Omental fat pad (tissue), 4 donors: ENCODE results near the gene EGR1. TPM values are rescaled to one million over a fixed set of nuclear protein-coding genes. Genes with fewer than 3 reads are reported as not detected.

Experiments
- ATAC-seq: fragments of 150-250 bp; one replicate; pipeline ENCODE4 v1.9.1; 2016; ENCODE audit warnings: mild to moderate bottlenecking, moderate library complexity; ENCODE audit not compliant: low FRiP score
- DNase-seq: peaks from one replicate; pipeline ENCODE4 v3.0.0-alpha.2; 2019; ENCODE audit warnings: low spot score
- total RNA-seq, 4 donors: library from RNA; depleted of rRNA; stranded (reverse); fragments of >200 nt; gene quantifications; one replicate each; pipeline ENCODE4 v1.1.0, GENCODE V29; 2016
- TF ChIP-seq, protein P1 (sequence below), 3 donors: fragments of 450-650 bp; IDR thresholded peaks; one replicate each; pipeline ENCODE4 v1.5.1; 2016 to 2017; ENCODE audit warnings: antibody characterized with exemption in 3 of 3, mild to moderate bottlenecking in 3 of 3, moderate library complexity in 2 of 3

Gene EGR1
- total RNA-seq, 4 donors from 2014 or later = 95.1 to 280 (median 157) TPM

- no peak for ATAC-seq
- DNase-seq = no peak
- TF ChIP-seq, protein P1, sequence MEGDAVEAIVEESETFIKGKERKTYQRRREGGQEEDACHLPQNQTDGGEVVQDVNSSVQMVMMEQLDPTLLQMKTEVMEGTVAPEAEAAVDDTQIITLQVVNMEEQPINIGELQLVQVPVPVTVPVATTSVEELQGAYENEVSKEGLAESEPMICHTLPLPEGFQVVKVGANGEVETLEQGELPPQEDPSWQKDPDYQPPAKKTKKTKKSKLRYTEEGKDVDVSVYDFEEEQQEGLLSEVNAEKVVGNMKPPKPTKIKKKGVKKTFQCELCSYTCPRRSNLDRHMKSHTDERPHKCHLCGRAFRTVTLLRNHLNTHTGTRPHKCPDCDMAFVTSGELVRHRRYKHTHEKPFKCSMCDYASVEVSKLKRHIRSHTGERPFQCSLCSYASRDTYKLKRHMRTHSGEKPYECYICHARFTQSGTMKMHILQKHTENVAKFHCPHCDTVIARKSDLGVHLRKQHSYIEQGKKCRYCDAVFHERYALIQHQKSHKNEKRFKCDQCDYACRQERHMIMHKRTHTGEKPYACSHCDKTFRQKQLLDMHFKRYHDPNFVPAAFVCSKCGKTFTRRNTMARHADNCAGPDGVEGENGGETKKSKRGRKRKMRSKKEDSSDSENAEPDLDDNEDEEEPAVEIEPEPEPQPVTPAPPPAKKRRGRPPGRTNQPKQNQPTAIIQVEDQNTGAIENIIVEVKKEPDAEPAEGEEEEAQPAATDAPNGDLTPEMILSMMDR (IDR thresholded peaks at IDR 0.05) = no peak
Observed at GRCh38 chr5:138466125-138466899, 1.0 kb downstream of the EGR1 start.

GRCh38 chr5:138466900-138467710, 1.8 kb downstream of the EGR1 start:
- DNase-seq (no peak), ATAC-seq (no peak)
- TF ChIP-seq, protein P1 (IDR thresholded peaks at IDR 0.05) = no peak

DNA sequence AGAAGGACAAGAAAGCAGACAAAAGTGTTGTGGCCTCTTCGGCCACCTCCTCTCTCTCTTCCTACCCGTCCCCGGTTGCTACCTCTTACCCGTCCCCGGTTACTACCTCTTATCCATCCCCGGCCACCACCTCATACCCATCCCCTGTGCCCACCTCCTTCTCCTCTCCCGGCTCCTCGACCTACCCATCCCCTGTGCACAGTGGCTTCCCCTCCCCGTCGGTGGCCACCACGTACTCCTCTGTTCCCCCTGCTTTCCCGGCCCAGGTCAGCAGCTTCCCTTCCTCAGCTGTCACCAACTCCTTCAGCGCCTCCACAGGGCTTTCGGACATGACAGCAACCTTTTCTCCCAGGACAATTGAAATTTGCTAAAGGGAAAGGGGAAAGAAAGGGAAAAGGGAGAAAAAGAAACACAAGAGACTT, 2.4 kb downstream of the EGR1 start:
- ATAC-seq = no peak
- TF ChIP-seq, protein P1 (IDR thresholded peaks at IDR 0.05) = no peak
- DNase-seq = no peak

- TF ChIP-seq, protein P1 (IDR thresholded peaks at IDR 0.05) = no peak
- ATAC-seq (no peak), DNase-seq (no peak)
Observed at GRCh38 chr5:138468133-138468965, 3.1 kb downstream of the EGR1 start.

DNA sequence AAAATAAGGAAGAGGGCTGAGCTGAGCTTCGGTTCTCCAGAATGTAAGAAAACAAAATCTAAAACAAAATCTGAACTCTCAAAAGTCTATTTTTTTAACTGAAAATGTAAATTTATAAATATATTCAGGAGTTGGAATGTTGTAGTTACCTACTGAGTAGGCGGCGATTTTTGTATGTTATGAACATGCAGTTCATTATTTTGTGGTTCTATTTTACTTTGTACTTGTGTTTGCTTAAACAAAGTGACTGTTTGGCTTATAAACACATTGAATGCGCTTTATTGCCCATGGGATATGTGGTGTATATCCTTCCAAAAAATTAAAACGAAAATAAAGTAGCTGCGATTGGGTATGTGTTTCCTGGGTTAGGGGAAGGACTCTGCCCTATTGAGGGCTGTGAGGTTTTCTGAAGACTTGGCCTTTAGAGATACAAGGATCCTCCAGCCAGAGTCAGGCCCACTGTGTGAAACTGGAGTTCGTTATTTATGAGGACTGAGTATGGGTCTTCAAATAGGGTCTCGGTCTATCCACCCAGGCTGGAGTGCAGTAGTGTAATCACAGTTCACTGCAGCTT, 3.8 kb downstream of the EGR1 start:
- ATAC-seq (peak; percentile 6), DNase-seq (no peak)
- TF ChIP-seq, protein P1 (IDR thresholded peaks at IDR 0.05) = no peak

GRCh38 chr5:138469540-138470321, 4.5 kb downstream of the EGR1 start:
- ATAC-seq = peak; percentile 38
- no peak for DNase-seq
- TF ChIP-seq, protein P1 (IDR thresholded peaks at IDR 0.05) = no peak
